ENCODE measurements around the gene MEIOSIN.

The MEIOSIN gene

GRCh38 chr19:45809643-45810159, 76.5 kb downstream of the MEIOSIN start:
- FAIRE-seq: no peak

- FAIRE-seq: no peak
These were observed 79.1 kb downstream of the MEIOSIN start for GRCh38 chr19:45812297-45812696.
